ENCODE data around the gene PDE1A.
A peak's percentile ranks its signal among the peaks of the same experiment; 100 is the strongest.

PDE1A gene

DNA sequence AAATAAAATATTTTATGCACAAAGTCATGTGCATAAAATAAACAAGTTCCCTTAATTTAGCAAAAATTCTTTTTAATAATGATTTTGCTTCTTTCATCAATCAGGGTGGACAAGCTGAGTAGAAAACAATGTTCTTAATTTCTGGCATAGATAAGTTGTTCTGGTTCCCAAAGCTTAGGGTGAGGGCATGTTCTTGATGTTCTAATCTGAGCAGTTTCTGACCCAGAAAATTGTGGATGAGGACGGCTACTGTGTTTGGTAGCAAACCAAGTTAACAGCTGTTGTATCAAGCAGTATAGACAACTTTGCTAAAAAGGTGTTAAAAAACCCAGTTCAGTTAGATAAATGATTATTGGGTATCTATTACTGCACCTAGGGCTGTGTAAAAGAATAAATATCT lies 158.9 kb downstream of the PDE1A start:
- DNase-seq (ENCODE audit: low read depth), result no peak

DNA sequence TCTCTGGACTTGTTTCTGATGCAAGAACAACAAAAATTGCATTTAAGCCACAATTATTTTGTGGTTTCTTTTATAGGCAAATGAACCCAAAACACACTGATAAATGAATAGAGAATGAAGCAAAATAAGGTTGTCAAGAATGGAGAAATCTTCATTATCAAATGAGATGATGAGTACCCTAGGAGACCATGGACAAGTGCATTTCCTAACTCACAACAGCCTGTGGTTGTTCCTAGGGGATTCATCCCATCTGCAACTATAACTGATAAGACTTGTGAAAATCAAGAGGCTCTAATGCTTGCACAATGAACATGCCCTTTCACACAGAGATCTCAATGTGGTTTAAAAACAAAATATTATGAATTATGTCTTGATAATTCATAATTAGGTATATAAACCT lies 159.9 kb downstream of the PDE1A start:
- DNase-seq (ENCODE audit: low read depth), result no peak

- no peak for DNase-seq (ENCODE audit: low read depth)
These were observed 161.1 kb downstream of the PDE1A start for GRCh38 chr2:182265718-182266117.

- no peak for DNase-seq (ENCODE audit: low read depth)
These were observed 164.9 kb downstream of the PDE1A start for GRCh38 chr2:182261860-182262387.

DNA sequence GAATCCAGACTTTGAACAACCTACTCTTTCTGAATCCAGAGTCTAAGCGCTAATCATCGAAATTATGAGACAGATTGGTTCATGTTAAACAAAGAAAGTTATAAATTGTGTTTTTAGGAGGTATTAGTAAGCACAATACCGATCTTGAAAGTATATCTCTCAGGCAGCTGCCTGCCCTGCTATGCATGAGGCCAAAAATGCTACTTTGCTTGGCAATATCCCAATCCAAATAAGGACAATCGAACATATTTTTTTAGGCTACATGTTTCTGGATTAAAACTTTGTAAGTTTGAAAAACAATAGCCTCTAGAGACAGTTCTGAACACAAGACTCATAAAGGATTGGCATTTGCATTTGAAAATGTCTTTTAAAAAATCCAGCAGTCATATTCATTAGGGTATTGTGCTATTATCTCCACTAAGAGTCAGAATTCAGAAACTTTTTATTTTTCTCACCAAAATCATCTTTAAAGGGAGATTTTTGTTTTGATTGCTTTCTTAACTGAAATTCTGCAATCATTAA lies 167.1 kb downstream of the PDE1A start:
- DNase-seq (ENCODE audit: low read depth), result peak; percentile 57

- no peak for DNase-seq (ENCODE audit: low read depth)
These were observed 174.3 kb downstream of the PDE1A start for GRCh38 chr2:182252534-182252933.

- DNase-seq (ENCODE audit: low read depth), result no peak
These were observed 177.9 kb downstream of the PDE1A start for GRCh38 chr2:182248898-182249297.

GRCh38 chr2:182248362-182248761 lies 178.5 kb downstream of the PDE1A start:
- DNase-seq (ENCODE audit: low read depth), result peak; percentile 68

- no peak for DNase-seq (ENCODE audit: low read depth)
These were observed 179.0 kb downstream of the PDE1A start for GRCh38 chr2:182247831-182248230.

DNA sequence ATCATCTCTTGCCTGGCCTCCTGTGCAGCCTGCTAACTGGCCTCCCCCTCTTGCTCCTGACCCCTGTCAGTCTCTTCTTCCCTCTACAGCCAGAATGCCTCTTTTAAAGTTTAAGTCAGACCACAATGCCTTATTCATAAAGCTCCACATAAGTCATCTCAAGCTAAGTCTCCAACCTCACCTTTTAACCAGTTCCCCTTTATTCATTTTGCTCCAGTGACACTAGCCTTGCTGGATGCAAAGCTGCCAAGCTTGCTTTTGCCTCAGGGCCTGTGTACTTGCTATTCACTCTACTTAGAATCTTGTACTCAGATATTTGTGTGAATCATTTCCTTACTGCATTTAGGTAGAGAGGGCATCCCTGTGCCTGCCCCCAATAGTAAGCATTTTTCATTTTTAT lies 180.9 kb downstream of the PDE1A start:
- no peak for DNase-seq (ENCODE audit: low read depth)

GRCh38 chr2:182242609-182243008 lies 184.2 kb downstream of the PDE1A start:
- no peak for DNase-seq (ENCODE audit: low read depth)

DNA sequence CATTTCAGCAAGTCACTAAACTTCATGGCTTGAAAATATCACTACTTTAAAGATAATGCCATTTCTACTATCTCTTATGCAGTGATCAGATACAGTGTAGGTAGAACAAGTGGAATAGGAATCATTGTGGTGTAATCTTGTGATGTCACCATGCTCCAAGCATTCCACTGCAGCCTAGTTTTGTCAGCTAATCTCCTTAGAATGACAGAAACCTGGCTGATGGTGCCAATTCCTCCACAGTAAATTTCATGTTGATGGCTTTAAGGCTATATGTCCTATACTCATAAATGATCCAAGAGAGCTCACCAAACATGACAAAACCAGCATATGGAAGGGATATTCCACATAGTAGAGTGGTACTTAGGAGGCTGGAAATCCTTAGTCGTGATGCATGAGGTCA lies 184.9 kb downstream of the PDE1A start:
- no peak for DNase-seq (ENCODE audit: low read depth)

DNA sequence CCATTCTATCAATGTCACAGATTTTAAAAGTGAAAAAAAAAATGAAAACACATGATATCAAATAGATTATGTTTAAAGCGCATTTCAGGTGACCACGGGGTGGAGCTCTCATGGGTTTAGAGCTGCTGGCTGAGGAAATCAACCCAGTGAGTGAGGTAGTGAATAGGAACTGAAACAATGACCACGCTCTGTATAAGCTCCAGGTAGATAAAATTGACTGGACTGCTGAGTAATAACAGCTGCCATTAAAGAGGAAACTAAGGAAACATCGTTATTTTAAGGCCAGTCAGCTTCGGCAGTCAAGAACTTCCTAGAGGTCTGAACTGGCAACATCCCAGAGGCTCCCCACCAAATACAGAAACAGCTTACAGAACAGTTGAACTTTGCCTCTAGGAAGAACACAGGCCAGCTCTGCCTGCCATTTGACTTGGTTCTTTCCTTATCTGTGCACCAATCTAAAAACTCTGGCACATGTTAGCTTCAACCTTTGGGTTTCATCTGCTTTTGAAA lies 185.9 kb downstream of the PDE1A start:
- DNase-seq (ENCODE audit: low read depth), result no peak

- DNase-seq (ENCODE audit: low read depth), result no peak
These were observed 196.3 kb downstream of the PDE1A start for GRCh38 chr2:182230561-182230960.

GRCh38 chr2:182229297-182229696 lies 197.5 kb downstream of the PDE1A start:
- DNase-seq (ENCODE audit: low read depth), result peak; percentile 49

DNA sequence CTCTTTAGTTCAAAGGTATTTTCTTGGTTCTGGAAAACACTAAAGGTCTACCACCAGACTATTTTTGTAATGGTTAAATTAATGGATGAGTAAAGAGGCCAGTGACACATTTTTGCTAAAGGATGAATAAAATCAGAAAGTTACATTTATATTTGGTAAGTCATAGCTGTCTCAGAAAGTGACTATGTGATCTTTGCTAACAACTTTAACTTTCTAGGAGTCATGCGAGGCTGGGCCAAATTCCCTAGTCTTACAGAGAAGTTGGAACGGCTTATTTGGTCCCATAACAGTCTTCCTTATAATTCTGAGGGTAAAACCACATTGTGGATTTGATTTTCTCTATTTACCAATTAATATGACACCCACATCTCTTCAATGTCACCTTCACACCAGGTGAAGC lies 198.1 kb downstream of the PDE1A start:
- DNase-seq (ENCODE audit: low read depth), result peak; percentile 72

DNA sequence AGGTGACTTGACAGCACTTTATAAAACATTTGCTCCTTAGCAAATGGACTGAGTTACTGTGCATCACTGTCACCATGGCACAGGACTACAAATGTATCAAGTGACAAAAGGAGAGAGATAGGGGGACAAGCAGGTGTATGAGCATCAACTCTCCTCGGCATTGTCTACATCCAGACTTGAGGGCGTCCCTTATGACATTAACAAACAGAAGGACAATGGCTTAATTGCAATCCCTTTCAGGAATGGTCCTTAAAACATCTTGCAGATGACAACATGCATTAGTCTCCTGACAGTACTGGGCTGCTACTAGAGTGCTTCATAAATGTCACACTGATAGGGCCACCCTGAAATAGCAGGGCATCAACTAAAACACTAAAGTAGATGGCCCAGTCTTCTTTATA lies 198.8 kb downstream of the PDE1A start:
- DNase-seq (ENCODE audit: low read depth), result no peak

DNA sequence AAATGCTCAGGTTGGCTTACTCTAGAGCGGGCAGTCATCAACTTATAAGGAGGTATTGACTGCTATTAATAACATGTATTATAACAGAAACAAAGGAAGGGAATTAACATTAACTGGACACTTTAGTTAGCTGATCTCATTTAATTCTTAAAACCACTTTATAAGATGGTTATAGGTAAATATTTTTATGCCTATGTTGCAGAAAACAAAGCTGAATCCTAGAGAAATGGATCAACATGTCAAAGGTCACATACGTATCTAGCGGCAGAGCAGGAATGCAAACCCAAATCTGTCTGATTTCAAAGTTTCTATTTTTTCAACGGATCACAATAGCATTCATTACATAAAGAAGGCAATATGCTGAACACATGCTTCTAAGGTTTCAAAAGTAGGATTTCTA lies 200.0 kb downstream of the PDE1A start:
- DNase-seq (ENCODE audit: low read depth), result no peak

- no peak for DNase-seq (ENCODE audit: low read depth)
These were observed 202.2 kb downstream of the PDE1A start for GRCh38 chr2:182224669-182225068.

DNA sequence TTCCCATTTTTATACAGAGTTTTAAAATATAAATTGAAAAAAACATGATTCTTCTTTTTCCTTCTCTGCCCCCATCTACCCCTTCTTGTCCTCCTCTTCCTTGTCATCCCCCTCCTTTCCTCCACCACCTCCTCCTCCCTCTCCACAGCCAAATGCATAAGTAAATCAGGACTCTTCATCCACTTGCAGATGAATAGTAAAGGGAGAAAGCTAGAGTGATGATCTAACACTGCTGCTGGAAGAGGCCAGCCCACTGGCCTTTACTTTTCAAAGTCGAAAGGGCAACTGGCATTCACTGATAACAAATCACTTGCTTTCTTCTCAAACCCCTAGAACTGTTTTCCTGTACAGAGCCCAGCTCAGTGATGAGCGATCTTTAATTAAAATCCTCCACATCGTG lies 205.8 kb downstream of the PDE1A start:
- no peak for DNase-seq (ENCODE audit: low read depth)

GRCh38 chr2:182220335-182220734 lies 206.5 kb downstream of the PDE1A start:
- DNase-seq (ENCODE audit: low read depth), result no peak

- no peak for DNase-seq (ENCODE audit: low read depth)
These were observed 216.2 kb downstream of the PDE1A start for GRCh38 chr2:182210669-182211068.

DNA sequence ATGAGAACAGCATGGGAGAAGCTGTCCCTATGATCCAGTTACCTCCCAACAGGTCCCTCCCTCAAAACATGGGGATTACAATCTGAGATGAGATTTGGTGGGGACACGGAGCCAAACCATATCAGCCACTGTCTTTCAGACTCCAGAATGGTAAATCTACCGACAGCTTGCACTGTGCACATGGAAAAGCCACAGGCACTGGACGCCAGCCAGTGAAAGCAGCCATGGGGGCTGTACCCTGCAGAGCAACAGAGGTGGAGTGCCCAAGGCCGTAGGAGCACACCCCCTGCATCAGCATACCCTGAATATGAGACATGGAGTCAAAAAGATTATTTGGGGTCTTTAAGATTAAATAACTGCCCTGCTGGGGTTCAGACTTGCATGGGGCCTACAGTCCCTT lies 218.4 kb downstream of the PDE1A start:
- DNase-seq (ENCODE audit: low read depth), result no peak

DNA sequence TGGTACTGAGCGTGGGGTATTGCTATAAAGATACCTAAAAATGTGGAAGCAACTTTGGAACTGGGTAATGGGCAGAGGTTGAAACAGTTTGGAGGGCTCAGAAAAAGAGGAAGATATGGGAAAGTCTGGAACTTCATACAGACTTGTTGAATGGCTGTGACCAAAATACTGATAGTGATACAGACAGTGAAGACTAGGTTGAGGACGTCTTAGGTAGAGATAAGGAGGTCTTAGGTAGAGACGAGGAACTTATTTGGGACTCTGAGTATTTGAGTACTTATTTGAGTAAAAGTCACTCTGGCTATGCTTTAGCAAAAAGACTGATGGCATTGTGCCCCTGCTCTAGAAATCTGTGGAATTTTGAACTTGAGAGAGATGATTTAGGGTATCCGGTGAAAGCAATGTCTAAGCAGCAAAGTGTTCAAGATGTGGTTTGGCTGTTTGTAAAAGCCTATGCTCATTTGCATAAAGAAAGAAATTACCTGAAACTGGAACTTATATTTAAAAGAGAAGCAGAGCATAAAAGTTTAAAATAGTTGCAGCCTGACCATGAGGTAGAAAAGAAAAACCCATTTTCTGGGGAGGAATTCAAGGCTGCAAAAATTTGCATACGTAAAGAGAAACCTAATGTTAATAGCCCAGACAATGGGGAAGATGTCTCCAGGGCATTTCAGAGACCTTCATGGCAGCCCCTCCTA lies 219.6 kb downstream of the PDE1A start:
- no peak for DNase-seq (ENCODE audit: low read depth)

Measured in stromal cell of bone marrow (primary cell).